Endothelial cell of umbilical vein (primary cell): ENCODE data around the gene ALDH3A2. TPM values are rescaled to one million over a fixed set of nuclear protein-coding genes. Genes with fewer than 3 reads are reported as not detected.

ENCODE experiments used
- BruUV-seq: library from RNA; stranded (reverse); fragments of 400-500 nt; replicated peaks from 2 replicates; lab custom pipeline; 2021; lab: Mats Ljungman, UMichigan
- CTCF ChIA-PET: fragments of 300-600, 350-600 bp; sonication (Branson Sonifier 250); formaldehyde crosslinking; loops from one replicate; lab custom pipeline; 2021; ENCODE audit warnings: antibody characterized with exemption, inconsistent platforms; lab: Charles Lee
- POLR2A ChIA-PET: fragments of 300-600, 350-600 bp; sonication (Branson Sonifier 250); formaldehyde crosslinking; loops from one replicate; lab custom pipeline; 2021; ENCODE audit warnings: antibody characterized with exemption, inconsistent platforms; lab: Charles Lee
- DNase-seq: peaks from one replicate; pipeline ENCODE4 v3.0.0-alpha.2; 2011; ENCODE audit warnings: low read depth, low spot score
- FAIRE-seq: peaks from 2 replicates; lab custom pipeline; 2011; peaks lifted over from hg19 to GRCh38; lab: Jason Lieb, UNC
- H2AFZ ChIP-seq: 2 replicates; pipeline ENCODE4 v1.6.0; 2012; ENCODE audit warnings: low read depth, low read length, control low read depth, inconsistent platforms
- H3K27ac ChIP-seq: 2 replicates; pipeline ENCODE4 v1.5.1; 2011; ENCODE audit warnings: low read depth, mild to moderate bottlenecking, control low read depth, low read length, moderate library complexity; ENCODE audit not compliant: insufficient read depth
- H3K27me3 ChIP-seq, 2 experiments: 2 replicates each; pipeline versions ENCODE4 v1.6.0 to v1.6.1; 2011; ENCODE audit warnings: low read length in 2 of 2, mixed read lengths in 1 of 2; ENCODE audit not compliant: control insufficient read depth in 2 of 2, insufficient read depth in 2 of 2
- H3K36me3 ChIP-seq, 2 experiments: 2 replicates in 1 of 2; 3 replicates in 1 of 2; pipeline ENCODE4 v1.5.1; 2011; ENCODE audit warnings: low read length in 2 of 2, mild to moderate bottlenecking in 1 of 2, moderate library complexity in 1 of 2; ENCODE audit not compliant: control insufficient read depth in 2 of 2, insufficient read depth in 2 of 2; ENCODE audit errors: extremely low read depth in 1 of 2
- H3K4me1 ChIP-seq: 3 replicates; pipeline ENCODE4 v1.5.1; 2011; ENCODE audit warnings: mild to moderate bottlenecking, low read length; ENCODE audit not compliant: control insufficient read depth, insufficient read depth; ENCODE audit errors: extremely low read depth
- H3K4me2 ChIP-seq: 2 replicates; pipeline ENCODE4 v1.6.1; 2011; ENCODE audit warnings: low read length, control low read depth, mixed read lengths; ENCODE audit not compliant: insufficient read depth
- H3K4me3 ChIP-seq, 3 experiments: fragments of 200-600 bp in 1 of 3; sonication (generic), shearing (Covaris generic) in 1 of 3; replicated peaks in 1 of 3; 2 replicates each; pipeline ENCODE4 v1.5.1; 2011 to 2016; ENCODE audit warnings: control low read depth in 3 of 3, low read length in 3 of 3, mild to moderate bottlenecking in 2 of 3, inconsistent platforms in 1 of 3, low read depth in 1 of 3, moderate library complexity in 1 of 3; ENCODE audit not compliant: insufficient read depth in 1 of 3
- H3K79me2 ChIP-seq: 2 replicates; pipeline ENCODE4 v1.6.0; 2012; ENCODE audit warnings: low read length, inconsistent platforms; ENCODE audit not compliant: control insufficient read depth, insufficient read depth
- H3K9ac ChIP-seq: replicated peaks from 2 replicates; pipeline ENCODE3; 2011; ENCODE audit warnings: low read length, control low read depth; ENCODE audit not compliant: insufficient read depth; ENCODE audit errors: extremely low read depth
- H3K9me1 ChIP-seq: replicated peaks from 3 replicates; pipeline ENCODE4 v1.6.0; 2011; ENCODE audit warnings: mild to moderate bottlenecking, low read length; ENCODE audit not compliant: control insufficient read depth, insufficient read depth; ENCODE audit errors: extremely low read depth
- H3K9me3 ChIP-seq: replicated peaks from 2 replicates; pipeline ENCODE4 v1.5.1; 2012; ENCODE audit warnings: low read length, inconsistent platforms; ENCODE audit not compliant: control insufficient read depth, insufficient read depth
- H4K20me1 ChIP-seq: replicated peaks from 2 replicates; pipeline ENCODE3; 2011; ENCODE audit warnings: mild to moderate bottlenecking, low read length; ENCODE audit not compliant: control insufficient read depth, insufficient read depth; ENCODE audit errors: extremely low read depth
- CTCF ChIP-seq, 2 donors: IDR thresholded peaks; 1 replicate in 1 of 2; 2 replicates in 1 of 2; pipeline ENCODE4 v1.5.1; 2011; ENCODE audit warnings: low read length in 2 of 2, mild to moderate bottlenecking in 2 of 2, moderate library complexity in 2 of 2, control low read depth in 1 of 2, inconsistent platforms in 1 of 2, low read depth in 1 of 2; ENCODE audit not compliant: insufficient read depth in 1 of 2; ENCODE audit errors: extremely low read depth in 1 of 2
- EZH2 ChIP-seq: IDR thresholded peaks from 2 replicates; pipeline ENCODE4 v1.6.1; 2012; ENCODE audit warnings: borderline replicate concordance, low read depth, mild to moderate bottlenecking, moderate library complexity, low read length, inconsistent platforms; ENCODE audit not compliant: severe bottlenecking
- FOS ChIP-seq: IDR thresholded peaks from 2 replicates; pipeline ENCODE4 v1.6.1; 2011; ENCODE audit warnings: mild to moderate bottlenecking, low read length, moderate library complexity, borderline replicate concordance; ENCODE audit not compliant: insufficient read depth
- GATA2 ChIP-seq: IDR thresholded peaks from 2 replicates; pipeline ENCODE4 v1.7.0; 2011; ENCODE audit warnings: low read depth, mild to moderate bottlenecking, moderate library complexity, mixed read lengths, low read length; ENCODE audit not compliant: insufficient read length, insufficient read depth
- JUN ChIP-seq: IDR thresholded peaks from 2 replicates; pipeline ENCODE4 v1.6.1; 2011; ENCODE audit warnings: borderline replicate concordance, low read depth; ENCODE audit not compliant: insufficient read length, insufficient read depth
- MAX ChIP-seq: IDR thresholded peaks from 2 replicates; pipeline ENCODE4 v1.6.1; 2011; ENCODE audit not compliant: insufficient read depth, insufficient read length
- MYC ChIP-seq: IDR thresholded peaks from one replicate; pipeline ENCODE4 v1.6.1; 2011; ENCODE audit warnings: mild to moderate bottlenecking, low read depth, low read length
- POLR2A ChIP-seq: IDR thresholded peaks from 2 replicates; pipeline ENCODE4 v1.6.1; 2012; ENCODE audit warnings: low read depth, mild to moderate bottlenecking, control low read depth, low read length
- POLR2AphosphoS5 ChIP-seq: IDR thresholded peaks from 2 replicates; pipeline ENCODE4 v1.6.1; 2012; ENCODE audit warnings: low read depth, mild to moderate bottlenecking, control low read depth, low read length, moderate library complexity; ENCODE audit not compliant: insufficient read depth
- dilution Hi-C: fragments of 300-500 bp; cut with MboI; formaldehyde crosslinking; loops from one replicate; pipeline ENCODE4 v1.15.0; 2019; ENCODE audit warnings: low sequenced_read_pairs; ENCODE audit not compliant: extremely low pct_ligation_motif_present
- intact Hi-C: fragments of 100-400 bp; cut with micrococcal nuclease; formaldehyde crosslinking; loops from one replicate; pipeline ENCODE4 v1.10.0; 2022
- polyA plus RNA-seq, 4 experiments: library from polyadenylated mRNA; depleted of rRNA in 3 of 4; stranded (reverse) in 3 of 4; unstranded in 1 of 4; fragments of >200 nt; gene quantifications; 2 replicates each; pipeline versions ENCODE4 v1.2.1 to v1.2.3, GENCODE V29; 2011 to 2012; ENCODE audit warnings: missing spikeins in 1 of 4
- total RNA-seq: library from RNA; stranded (reverse); gene quantifications from 2 replicates; pipeline ENCODE4 v1.2.3, GENCODE V29; 2021

The ALDH3A2 gene
- total and polyA plus RNA-seq, 2 donors (not counting 3 experiments of a cell fraction or from before 2014, with no cell fraction given): 16.7 to 36.5 TPM

GRCh38 chr17:19630661-19631060 is 17.9 kb upstream of the ALDH3A2 start:
- BruUV-seq: no TSS peak
- no peak overlapping the region for H3K4me2 ChIP-seq
- H3K27ac ChIP-seq: no peak overlapping the region
- no peak overlapping the region for H3K4me3 ChIP-seq
- intact Hi-C loops: no loop called here
- no peak for FAIRE-seq
- no peaks in the 10 kb centered on the region for H3K36me3 ChIP-seq
- H3K9me1 ChIP-seq: no peaks in the 10 kb centered on the region
- no peak for DNase-seq
- H3K79me2 ChIP-seq: no peaks in the 10 kb centered on the region
- H2AFZ ChIP-seq: no peak overlapping the region
- no peaks in the 10 kb centered on the region for H3K4me1 ChIP-seq
- H4K20me1 ChIP-seq: no peaks in the 10 kb centered on the region
- CTCF ChIA-PET: interaction anchor here (1.0 kb wide), 1 partner anchor 16 kb away, joined by 3 read pairs; no protein-coding TSS in a partner anchor
- H3K9me3 ChIP-seq: no peaks in the 10 kb centered on the region
- peaks cover 0 to 12% of the 10 kb centered on the region in 2 experiments for H3K27me3 ChIP-seq
- POLR2A ChIA-PET: no interaction called here
- dilution Hi-C loops: no loop called here
- no peak overlapping the region for H3K9ac ChIP-seq
- TF ChIP-seq FOS: no peak
- TF ChIP-seq MYC: no peak
- no peak for TF ChIP-seq POLR2AphosphoS5
- TF ChIP-seq JUN: no peak
- TF ChIP-seq CTCF (IDR thresholded peaks at IDR 0.05; ENCODE audit: extremely low read depth in 1 of 2, insufficient read depth in 1 of 2, low read depth in 1 of 2, low read length in 2 of 2): no peak
- TF ChIP-seq GATA2: no peak
- TF ChIP-seq POLR2A: no peak
- TF ChIP-seq MAX: no peak
- no peak for TF ChIP-seq EZH2
